Endodermal cell (in vitro differentiated cells): Measurements from ENCODE around the gene GLIS1. TPM values are rescaled to one million over a fixed set of nuclear protein-coding genes. Genes with fewer than 3 reads are reported as not detected.

ENCODE experiments used
- DNase-seq: peaks from one replicate; pipeline ENCODE4 v3.0.0-alpha.2; 2017
- H3K27ac ChIP-seq: 2 replicates; pipeline ENCODE4 v1.5.1; 2013; ENCODE audit warnings: mild to moderate bottlenecking, low read depth, low read length, moderate library complexity
- H3K27me3 ChIP-seq: 2 replicates; pipeline ENCODE4 v1.6.1; 2013; ENCODE audit warnings: mild to moderate bottlenecking, low read length, moderate library complexity; ENCODE audit not compliant: insufficient read depth, control insufficient read depth, poor library complexity, severe bottlenecking
- H3K36me3 ChIP-seq: 2 replicates; pipeline ENCODE4 v1.7.0; 2013; ENCODE audit warnings: mild to moderate bottlenecking, low read length, moderate library complexity; ENCODE audit not compliant: control insufficient read depth, insufficient read depth
- H3K4me1 ChIP-seq: one replicate; pipeline ENCODE4 v1.7.0; 2013; ENCODE audit warnings: low read length; ENCODE audit not compliant: control insufficient read depth, insufficient read depth
- H3K4me3 ChIP-seq: 2 replicates; pipeline ENCODE4 v1.5.1; 2013; ENCODE audit warnings: mild to moderate bottlenecking, low read length, moderate library complexity
- H3K9ac ChIP-seq: 2 replicates; pipeline ENCODE4 v1.6.1; 2013; ENCODE audit warnings: mild to moderate bottlenecking, low read length, moderate library complexity; ENCODE audit not compliant: poor library complexity, severe bottlenecking; ENCODE audit errors: extremely low read depth
- H3K9me3 ChIP-seq: 2 replicates; pipeline ENCODE4 v1.6.1; 2013; ENCODE audit warnings: mild to moderate bottlenecking, low read length, moderate library complexity; ENCODE audit not compliant: control insufficient read depth
- H3K27ac Mint-ChIP-seq: 2 replicates; pipeline ENCODE4 v1.8.0; 2020; ENCODE audit warnings: mixed read lengths
- H3K27me3 Mint-ChIP-seq: 2 replicates; pipeline ENCODE4 v1.8.0; 2021; ENCODE audit warnings: mild to moderate bottlenecking, mixed read lengths; ENCODE audit not compliant: insufficient read depth
- H3K36me3 Mint-ChIP-seq: 2 replicates; pipeline ENCODE4 v1.8.0; 2020; ENCODE audit warnings: low read depth, mixed read lengths
- H3K4me1 Mint-ChIP-seq: 2 replicates; pipeline ENCODE4 v1.8.0; 2020; ENCODE audit warnings: mixed read lengths
- H3K4me3 Mint-ChIP-seq: 2 replicates; pipeline ENCODE4 v1.8.0; 2020; ENCODE audit warnings: mild to moderate bottlenecking, moderate library complexity, mixed read lengths
- H3K9me3 Mint-ChIP-seq: 2 replicates; pipeline ENCODE4 v1.8.0; 2020; ENCODE audit warnings: mild to moderate bottlenecking, mixed read lengths
- WGBS, 2 experiments: methylation state at CpG; one replicate each; pipeline versions ENCODE4 v1.1.5 to v1.1.7; 2013; ENCODE audit warnings: missing lambda C conversion rate in 2 of 2, mixed read lengths in 1 of 2; ENCODE audit not compliant: insufficient coverage in 1 of 2, insufficient read length in 1 of 2; 5-methylcytosine and 5-hydroxymethylcytosine counted together
- total RNA-seq, 2 donors: library from RNA; stranded (reverse); fragmentation: NEBNext Ultra II Directional in 1 of 2; extraction: Animal tissue kit (Norgen Biotek cat#: 25700) in 1 of 2; gene quantifications; 2 replicates in 1 of 2; 3 replicates in 1 of 2; pipeline ENCODE4 v1.2.1, GENCODE V29; 2021
- TF ChIP-seq, protein P1 (sequence below): fragments of 200-600 bp; sonication (generic); conservative IDR thresholded peaks from 2 replicates; pipeline ENCODE4 v1.5.0; 2021; ENCODE audit warnings: antibody characterized with exemption, mild to moderate bottlenecking

Gene GLIS1
- total RNA-seq, 2 donors from 2014 or later = 2.1 to 3.9 TPM

DNA sequence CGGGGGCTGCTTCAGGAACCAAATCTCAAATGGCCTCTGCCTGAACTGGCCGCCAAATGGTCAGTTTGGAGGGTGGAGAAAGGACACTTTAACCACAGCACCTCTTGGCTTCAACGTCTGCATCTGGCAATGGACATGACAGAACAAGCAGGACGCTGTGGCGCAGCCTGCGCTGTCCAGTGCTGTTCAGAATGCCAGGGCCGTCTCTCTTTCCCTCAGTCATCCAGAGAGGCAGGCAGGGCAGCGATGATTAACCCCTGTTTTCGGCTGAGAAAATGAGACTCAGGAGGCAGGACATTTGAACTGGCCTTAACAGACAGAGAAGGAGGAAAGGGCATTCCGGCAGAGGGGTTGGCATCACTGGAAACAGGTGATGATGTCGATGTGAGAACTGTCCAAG, 48.6 kb downstream of the GLIS1 start:
- no peaks in the 10 kb centered on the region for H3K36me3 ChIP-seq
- no peak overlapping the region for H3K4me3 ChIP-seq
- H3K27ac ChIP-seq = no peak overlapping the region
- H3K4me3 Mint-ChIP-seq = no peak overlapping the region
- no peaks in the 10 kb centered on the region for H3K9me3 ChIP-seq
- 95 to 99% methylated on average over 7 to 11 of the region's 11 CpGs for WGBS, 2 experiments
- H3K9me3 Mint-ChIP-seq = no peaks in the 10 kb centered on the region
- H3K27me3 Mint-ChIP-seq = no peaks in the 10 kb centered on the region
- no peak overlapping the region for H3K9ac ChIP-seq
- no peaks in the 10 kb centered on the region for H3K36me3 Mint-ChIP-seq
- peaks cover 11% of the 10 kb centered on the region for H3K4me1 ChIP-seq
- TF ChIP-seq, protein P1, sequence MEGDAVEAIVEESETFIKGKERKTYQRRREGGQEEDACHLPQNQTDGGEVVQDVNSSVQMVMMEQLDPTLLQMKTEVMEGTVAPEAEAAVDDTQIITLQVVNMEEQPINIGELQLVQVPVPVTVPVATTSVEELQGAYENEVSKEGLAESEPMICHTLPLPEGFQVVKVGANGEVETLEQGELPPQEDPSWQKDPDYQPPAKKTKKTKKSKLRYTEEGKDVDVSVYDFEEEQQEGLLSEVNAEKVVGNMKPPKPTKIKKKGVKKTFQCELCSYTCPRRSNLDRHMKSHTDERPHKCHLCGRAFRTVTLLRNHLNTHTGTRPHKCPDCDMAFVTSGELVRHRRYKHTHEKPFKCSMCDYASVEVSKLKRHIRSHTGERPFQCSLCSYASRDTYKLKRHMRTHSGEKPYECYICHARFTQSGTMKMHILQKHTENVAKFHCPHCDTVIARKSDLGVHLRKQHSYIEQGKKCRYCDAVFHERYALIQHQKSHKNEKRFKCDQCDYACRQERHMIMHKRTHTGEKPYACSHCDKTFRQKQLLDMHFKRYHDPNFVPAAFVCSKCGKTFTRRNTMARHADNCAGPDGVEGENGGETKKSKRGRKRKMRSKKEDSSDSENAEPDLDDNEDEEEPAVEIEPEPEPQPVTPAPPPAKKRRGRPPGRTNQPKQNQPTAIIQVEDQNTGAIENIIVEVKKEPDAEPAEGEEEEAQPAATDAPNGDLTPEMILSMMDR = no peak
- no peak overlapping the region for H3K27ac Mint-ChIP-seq
- H3K4me1 Mint-ChIP-seq = peaks cover 41% of the 10 kb centered on the region
- H3K27me3 ChIP-seq = no peaks in the 10 kb centered on the region
- no peak for DNase-seq

DNA sequence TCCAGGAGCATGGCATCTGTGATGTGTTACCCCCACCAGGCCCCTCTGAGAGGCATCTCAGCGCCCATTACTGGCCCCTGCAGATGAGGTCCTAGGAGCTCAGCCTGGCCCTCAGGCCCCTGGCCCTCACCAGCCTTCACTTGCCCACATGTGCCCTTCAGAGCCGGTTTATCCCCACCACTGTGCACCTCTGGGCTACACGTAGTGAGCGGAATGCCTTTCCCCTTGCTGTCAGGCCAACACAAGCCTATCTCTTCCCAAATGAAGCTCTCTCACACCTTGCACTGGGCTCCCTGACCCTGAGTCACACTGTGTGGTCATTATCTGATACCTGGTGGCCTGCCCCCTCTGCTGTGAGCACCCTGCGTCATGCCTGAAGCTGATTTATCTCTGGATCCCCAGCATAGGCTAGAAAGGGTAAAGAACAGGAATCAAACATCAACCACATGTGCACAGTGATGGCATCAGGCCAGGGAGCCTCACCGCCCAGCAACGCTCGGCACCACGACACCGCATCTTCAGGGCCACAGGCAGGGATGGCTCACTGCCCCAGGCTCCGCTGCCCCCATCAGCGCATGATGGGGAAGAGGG, 49.1 kb downstream of the GLIS1 start:
- Mint-ChIP-seq H3K27me3 (no peaks in the 10 kb centered on the region), H3K36me3 (no peaks in the 10 kb centered on the region), H3K4me1 (peaks cover 43% of the 10 kb centered on the region), H3K27ac (no peak overlapping the region), H3K4me3 (no peak overlapping the region), H3K9me3 (no peaks in the 10 kb centered on the region)
- Histone ChIP-seq H3K27me3 (no peaks in the 10 kb centered on the region), H3K4me1 (peaks cover 15% of the 10 kb centered on the region), H3K36me3 (no peaks in the 10 kb centered on the region), H3K9ac (no peak overlapping the region), H3K27ac (no peak overlapping the region), H3K4me3 (no peak overlapping the region), H3K9me3 (no peaks in the 10 kb centered on the region)
- no peak for DNase-seq
- TF ChIP-seq, protein P1 = no peak
- 89 to 94% methylated on average over 4 to 12 of the region's 12 CpGs for WGBS, 2 experiments

DNA sequence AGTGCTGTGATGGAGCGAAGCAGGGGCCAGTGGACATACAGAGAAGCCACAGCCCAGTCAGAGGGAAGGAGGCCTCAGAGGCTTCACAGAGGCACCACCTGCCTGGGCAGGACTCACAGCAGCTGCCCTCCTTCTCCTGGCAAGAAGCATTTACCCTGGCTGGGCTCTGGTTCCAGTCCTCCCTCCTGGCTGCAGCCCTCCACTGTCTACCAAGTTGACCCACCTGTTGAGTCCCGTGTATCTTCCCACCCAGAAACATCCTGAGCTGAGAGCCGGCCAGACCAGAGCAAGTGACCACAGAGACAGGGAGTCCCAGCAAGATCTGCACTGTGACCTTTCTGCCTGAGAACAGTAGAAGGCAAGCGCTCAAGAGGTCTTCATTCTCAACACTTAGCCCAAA, 49.7 kb downstream of the GLIS1 start:
- Histone ChIP-seq H3K36me3 (no peaks in the 10 kb centered on the region), H3K27me3 (no peaks in the 10 kb centered on the region), H3K27ac (no peak overlapping the region), H3K4me3 (no peak overlapping the region), H3K9ac (no peak overlapping the region), H3K9me3 (no peaks in the 10 kb centered on the region), H3K4me1 (peaks cover 17% of the 10 kb centered on the region)
- Mint-ChIP-seq H3K4me1 (peaks cover 43% of the 10 kb centered on the region), H3K36me3 (no peaks in the 10 kb centered on the region), H3K27me3 (no peaks in the 10 kb centered on the region), H3K27ac (no peak overlapping the region), H3K4me3 (no peak overlapping the region), H3K9me3 (no peaks in the 10 kb centered on the region)
- no peak for DNase-seq
- TF ChIP-seq, protein P1 = no peak
- 94 to 100% methylated on average over 2 to 4 of the region's 4 CpGs for WGBS, 2 experiments
